HepG2 (cell line): ENCODE results near the gene MIF. TPM values are rescaled to one million over a fixed set of nuclear protein-coding genes. Genes with fewer than 3 reads are reported as not detected.
A peak's percentile ranks its signal among the peaks of the same experiment; 100 is the strongest.

Experiments used
- ATF2 ChIP-seq: sonication (generic); formaldehyde crosslinking; IDR thresholded peaks from 2 replicates; pipeline ENCODE4 v1.4.0; 2020; ENCODE audit warnings: missing genetic modification reagents
- BRF2 ChIP-seq: sonication (generic); formaldehyde crosslinking; IDR thresholded peaks from 2 replicates; pipeline ENCODE4 v1.8.1; 2022; ENCODE audit warnings: mild to moderate bottlenecking, missing genetic modification reagents
- PAF1 ChIP-seq: IDR thresholded peaks from 2 replicates; pipeline ENCODE4 v1.6.1; 2016; ENCODE audit warnings: missing genetic modification reagents, missing compliant biosample characterization
- POLR2A ChIP-seq, 2 experiments: IDR thresholded peaks; 2 replicates each; pipeline ENCODE4 v1.6.1; 2011; ENCODE audit warnings: low read depth in 2 of 2, low read length in 2 of 2, mild to moderate bottlenecking in 1 of 2, moderate library complexity in 1 of 2; ENCODE audit not compliant: insufficient read depth in 1 of 2
- PPARG ChIP-seq: conservative IDR thresholded peaks from 2 replicates; pipeline ENCODE4 v1.6.1; 2016; ENCODE audit warnings: missing biosample characterization, missing genetic modification reagents
- RBM39 ChIP-seq: fragments of 200-400 bp; formaldehyde crosslinking; IDR thresholded peaks from one replicate; pipeline ENCODE4 v1.6.1; 2018; ENCODE audit warnings: antibody characterized with exemption, mild to moderate bottlenecking, low read depth, low read length; ENCODE audit not compliant: poor library complexity, severe bottlenecking
- REST ChIP-seq, 2 experiments: IDR thresholded peaks; 2 replicates each; pipeline ENCODE4 v1.6.1; 2011 to 2012; ENCODE audit warnings: low read length in 2 of 2, borderline replicate concordance in 1 of 2, low read depth in 1 of 2, mild to moderate bottlenecking in 1 of 2, moderate library complexity in 1 of 2
- TGIF2 ChIP-seq: IDR thresholded peaks from 2 replicates; pipeline ENCODE4 v1.6.1; 2016; ENCODE audit warnings: control low read depth, missing compliant biosample characterization
- ZIK1 ChIP-seq: sonication (generic); formaldehyde crosslinking; IDR thresholded peaks from 2 replicates; pipeline ENCODE4 v1.5.0; 2020; ENCODE audit warnings: mild to moderate bottlenecking, low read depth, missing genetic modification reagents, borderline replicate concordance
- ZMAT3 ChIP-seq: sonication (generic); formaldehyde crosslinking; conservative IDR thresholded peaks from 2 replicates; pipeline ENCODE4 v1.7.0; 2021; ENCODE audit warnings: missing genetic modification reagents
- ZNF101 ChIP-seq: sonication (generic); formaldehyde crosslinking; IDR thresholded peaks from 2 replicates; pipeline ENCODE4 v1.4.0; 2020; ENCODE audit warnings: mild to moderate bottlenecking, low read depth, missing genetic modification reagents, borderline replicate concordance
- ZNF446 ChIP-seq: sonication (generic); formaldehyde crosslinking; IDR thresholded peaks from 2 replicates; pipeline ENCODE4 v1.5.0; 2020; ENCODE audit warnings: mild to moderate bottlenecking, missing genetic modification reagents
- ZNF546 ChIP-seq: sonication (generic); formaldehyde crosslinking; conservative IDR thresholded peaks from 2 replicates; pipeline ENCODE4 v1.8.1; 2023; ENCODE audit warnings: mild to moderate bottlenecking, missing genetic modification reagents
- ZNF605 ChIP-seq: sonication (generic); formaldehyde crosslinking; IDR thresholded peaks from 2 replicates; pipeline ENCODE4 v1.8.0; 2022; ENCODE audit warnings: mild to moderate bottlenecking, missing genetic modification reagents
- ZSCAN9 ChIP-seq: IDR thresholded peaks from 2 replicates; pipeline ENCODE4 v1.6.1; 2016; ENCODE audit warnings: borderline replicate concordance
- ZZZ3 ChIP-seq: sonication (generic); formaldehyde crosslinking; IDR thresholded peaks from 2 replicates; pipeline ENCODE4 v1.4.0; 2020; ENCODE audit warnings: missing genetic modification reagents, mild to moderate bottlenecking, borderline replicate concordance
- polyA plus RNA-seq, 8 experiments: library from polyadenylated mRNA; depleted of rRNA in 3 of 8; stranded (reverse) in 7 of 8; unstranded in 1 of 8; fragments of >200 nt; fragmentation: Illumina TruSeq in 4 of 8; extraction: Trizol in 4 of 8; gene quantifications; 2 replicates each; pipeline versions ENCODE4 v1.2.1 to v1.2.3, GENCODE V29; 2011 to 2016; ENCODE audit warnings: low read depth in 4 of 8, missing spikeins in 1 of 8, mixed read lengths in 1 of 8; ENCODE audit not compliant: insufficient read depth in 1 of 8
- total RNA-seq, 5 experiments: library from RNA; depleted of rRNA; stranded (reverse); fragments of >200 nt; fragmentation: Illumina TruSeq; extraction: Trizol; gene quantifications; 2 replicates each; pipeline ENCODE4 v1.2.3, GENCODE V29; 2016; ENCODE audit warnings: low read depth in 1 of 5
- TF ChIP-seq, protein P1 (sequence below): sonication (generic); formaldehyde crosslinking; IDR thresholded peaks from 2 replicates; pipeline ENCODE4 v1.4.0; 2020; ENCODE audit warnings: missing genetic modification reagents, borderline replicate concordance
- TF ChIP-seq, protein P2 (sequence below): sonication (generic); formaldehyde crosslinking; IDR thresholded peaks from 2 replicates; pipeline ENCODE4 v1.8.1; 2023; ENCODE audit warnings: mild to moderate bottlenecking, missing genetic modification reagents
- TF ChIP-seq, protein P3 (sequence below): IDR thresholded peaks from 2 replicates; pipeline ENCODE4 v1.6.1; 2016; ENCODE audit warnings: mild to moderate bottlenecking, missing biosample characterization, missing genetic modification reagents
- TF ChIP-seq, protein P4 (sequence below): sonication (generic); formaldehyde crosslinking; IDR thresholded peaks from 2 replicates; pipeline ENCODE4 v1.4.0; 2020; ENCODE audit warnings: mild to moderate bottlenecking, missing genetic modification reagents

The MIF gene
- total and polyA plus RNA-seq, 2 of the 13 experiments (the other 11 are each of a cell fraction or from before 2014, with no cell fraction given) = 634 to 675 TPM

GRCh38 chr22:23895599-23896144 lies 1.5 kb downstream of the MIF start (continued):
- TF ChIP-seq, protein P1, sequence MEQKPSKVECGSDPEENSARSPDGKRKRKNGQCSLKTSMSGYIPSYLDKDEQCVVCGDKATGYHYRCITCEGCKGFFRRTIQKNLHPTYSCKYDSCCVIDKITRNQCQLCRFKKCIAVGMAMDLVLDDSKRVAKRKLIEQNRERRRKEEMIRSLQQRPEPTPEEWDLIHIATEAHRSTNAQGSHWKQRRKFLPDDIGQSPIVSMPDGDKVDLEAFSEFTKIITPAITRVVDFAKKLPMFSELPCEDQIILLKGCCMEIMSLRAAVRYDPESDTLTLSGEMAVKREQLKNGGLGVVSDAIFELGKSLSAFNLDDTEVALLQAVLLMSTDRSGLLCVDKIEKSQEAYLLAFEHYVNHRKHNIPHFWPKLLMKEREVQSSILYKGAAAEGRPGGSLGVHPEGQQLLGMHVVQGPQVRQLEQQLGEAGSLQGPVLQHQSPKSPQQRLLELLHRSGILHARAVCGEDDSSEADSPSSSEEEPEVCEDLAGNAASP (CRISPR knock-in tag) = no peak
- TF ChIP-seq ZNF546 (CRISPR knock-in tag) (no peak), ZNF605 (CRISPR knock-in tag) (no peak), BRF2 (CRISPR knock-in tag) (no peak), ATF2 (CRISPR knock-in tag) (no peak), ZNF446 (no peak), ZNF101 (no peak), PAF1 (no peak), REST (IDR thresholded peaks at IDR 0.05; ENCODE audit: borderline replicate concordance in 1 of 2, low read depth in 1 of 2, low read length in 2 of 2) (no peak), RBM39 (no peak), ZSCAN9 (CRISPR knock-in tag) (no peak), ZIK1 (CRISPR knock-in tag) (no peak), POLR2A (IDR thresholded peaks at IDR 0.05; ENCODE audit: insufficient read depth in 1 of 2, low read depth in 2 of 2, low read length in 2 of 2) (peak; percentile 4 to 10; a peak in 1 of 4 replicates), PPARG (CRISPR knock-in tag) (no peak), ZZZ3 (no peak), TGIF2 (CRISPR knock-in tag) (0 out of 2 replicates have a peak, but pooled peaks have one; percentile 42), ZMAT3 (CRISPR knock-in tag) (no peak)
- TF ChIP-seq, protein P2, sequence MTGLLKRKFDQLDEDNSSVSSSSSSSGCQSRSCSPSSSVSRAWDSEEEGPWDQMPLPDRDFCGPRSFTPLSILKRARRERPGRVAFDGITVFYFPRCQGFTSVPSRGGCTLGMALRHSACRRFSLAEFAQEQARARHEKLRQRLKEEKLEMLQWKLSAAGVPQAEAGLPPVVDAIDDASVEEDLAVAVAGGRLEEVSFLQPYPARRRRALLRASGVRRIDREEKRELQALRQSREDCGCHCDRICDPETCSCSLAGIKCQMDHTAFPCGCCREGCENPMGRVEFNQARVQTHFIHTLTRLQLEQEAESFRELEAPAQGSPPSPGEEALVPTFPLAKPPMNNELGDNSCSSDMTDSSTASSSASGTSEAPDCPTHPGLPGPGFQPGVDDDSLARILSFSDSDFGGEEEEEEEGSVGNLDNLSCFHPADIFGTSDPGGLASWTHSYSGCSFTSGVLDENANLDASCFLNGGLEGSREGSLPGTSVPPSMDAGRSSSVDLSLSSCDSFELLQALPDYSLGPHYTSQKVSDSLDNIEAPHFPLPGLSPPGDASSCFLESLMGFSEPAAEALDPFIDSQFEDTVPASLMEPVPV (CRISPR knock-in tag) = no peak
- TF ChIP-seq, protein P3, sequence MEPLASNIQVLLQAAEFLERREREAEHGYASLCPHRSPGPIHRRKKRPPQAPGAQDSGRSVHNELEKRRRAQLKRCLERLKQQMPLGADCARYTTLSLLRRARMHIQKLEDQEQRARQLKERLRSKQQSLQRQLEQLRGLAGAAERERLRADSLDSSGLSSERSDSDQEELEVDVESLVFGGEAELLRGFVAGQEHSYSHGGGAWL (CRISPR knock-in tag) = no peak
- TF ChIP-seq, protein P4, sequence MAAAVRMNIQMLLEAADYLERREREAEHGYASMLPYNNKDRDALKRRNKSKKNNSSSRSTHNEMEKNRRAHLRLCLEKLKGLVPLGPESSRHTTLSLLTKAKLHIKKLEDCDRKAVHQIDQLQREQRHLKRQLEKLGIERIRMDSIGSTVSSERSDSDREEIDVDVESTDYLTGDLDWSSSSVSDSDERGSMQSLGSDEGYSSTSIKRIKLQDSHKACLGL (CRISPR knock-in tag) = peak; percentile 5; the same call in 1 of the 2 replicates
